ENCODE measurements around the gene DCLK2.

DNA sequence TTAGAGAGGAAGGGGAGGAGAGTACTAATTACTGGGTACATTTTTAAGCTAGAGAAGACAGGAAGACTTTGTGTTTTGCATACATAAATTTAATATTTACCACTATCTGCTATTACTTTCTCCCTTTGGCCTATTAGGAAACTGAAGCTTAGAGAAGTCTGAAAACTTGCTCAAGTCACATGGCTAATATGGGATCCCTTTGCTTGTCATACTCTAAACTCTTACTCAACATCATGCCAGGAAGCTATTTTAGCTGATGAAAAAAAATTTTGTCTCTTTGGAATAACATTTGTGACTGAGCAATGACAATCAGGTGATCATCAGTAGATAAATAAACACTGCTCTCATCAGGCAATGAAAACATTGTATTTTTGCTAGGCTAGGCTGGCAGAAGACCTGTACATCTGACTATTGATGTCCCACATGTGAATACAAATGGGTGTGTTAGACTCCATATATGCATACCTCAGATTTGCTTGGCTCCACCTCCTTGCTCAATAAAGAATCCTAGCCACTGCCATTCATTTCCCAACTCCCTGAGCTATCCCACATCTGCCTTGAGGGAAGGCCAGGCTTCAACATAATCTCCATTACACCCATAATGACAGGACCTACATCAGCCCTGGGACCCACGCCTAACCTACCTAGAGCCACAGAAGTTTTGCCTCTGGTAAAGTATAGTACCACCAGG is 17.0 kb upstream of the DCLK2 start:
- TF ChIP-seq, protein P1, sequence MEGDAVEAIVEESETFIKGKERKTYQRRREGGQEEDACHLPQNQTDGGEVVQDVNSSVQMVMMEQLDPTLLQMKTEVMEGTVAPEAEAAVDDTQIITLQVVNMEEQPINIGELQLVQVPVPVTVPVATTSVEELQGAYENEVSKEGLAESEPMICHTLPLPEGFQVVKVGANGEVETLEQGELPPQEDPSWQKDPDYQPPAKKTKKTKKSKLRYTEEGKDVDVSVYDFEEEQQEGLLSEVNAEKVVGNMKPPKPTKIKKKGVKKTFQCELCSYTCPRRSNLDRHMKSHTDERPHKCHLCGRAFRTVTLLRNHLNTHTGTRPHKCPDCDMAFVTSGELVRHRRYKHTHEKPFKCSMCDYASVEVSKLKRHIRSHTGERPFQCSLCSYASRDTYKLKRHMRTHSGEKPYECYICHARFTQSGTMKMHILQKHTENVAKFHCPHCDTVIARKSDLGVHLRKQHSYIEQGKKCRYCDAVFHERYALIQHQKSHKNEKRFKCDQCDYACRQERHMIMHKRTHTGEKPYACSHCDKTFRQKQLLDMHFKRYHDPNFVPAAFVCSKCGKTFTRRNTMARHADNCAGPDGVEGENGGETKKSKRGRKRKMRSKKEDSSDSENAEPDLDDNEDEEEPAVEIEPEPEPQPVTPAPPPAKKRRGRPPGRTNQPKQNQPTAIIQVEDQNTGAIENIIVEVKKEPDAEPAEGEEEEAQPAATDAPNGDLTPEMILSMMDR (IDR thresholded peaks at IDR 0.05) = no peak
- no peak for TF ChIP-seq POLR2A (IDR thresholded peaks at IDR 0.05)
